HG03064 (cell line): ENCODE results near the gene TCTN1.
"Not testable (repeated sequence)": the region's sequence is repeated elsewhere in the genome, so short reads cannot be mapped to it uniquely, and the experiment has no call there.

Experiments
- ATAC-seq: cut with Tn5 transposase; IDR thresholded peaks from one replicate; pipeline ENCODE4 v1.9.1; 2021; ENCODE audit warnings: low read depth; ENCODE audit not compliant: unreplicated experiment

TCTN1 gene

GRCh38 chr12:110635055-110635454 lies 21.1 kb downstream of the TCTN1 start:
- no peak for ATAC-seq

GRCh38 chr12:110636516-110636915 lies 22.6 kb downstream of the TCTN1 start:
- no peak for ATAC-seq

- ATAC-seq: no peak
Measured at GRCh38 chr12:110637869-110638441, 24.0 kb downstream of the TCTN1 start.

- no peak for ATAC-seq
Measured at GRCh38 chr12:110638796-110639195, 24.9 kb downstream of the TCTN1 start.

- no peak for ATAC-seq
Measured at GRCh38 chr12:110639336-110640141, 25.6 kb downstream of the TCTN1 start.

GRCh38 chr12:110640275-110641025 lies 26.5 kb downstream of the TCTN1 start:
- ATAC-seq: no peak

GRCh38 chr12:110641521-110641920 lies 27.6 kb downstream of the TCTN1 start:
- ATAC-seq: no peak

- ATAC-seq: no peak
Measured at GRCh38 chr12:110647631-110648040, 33.7 kb downstream of the TCTN1 start.

GRCh38 chr12:110649341-110649847 lies 35.5 kb downstream of the TCTN1 start:
- no peak for ATAC-seq

- ATAC-seq: not testable (repeated sequence)
Measured at GRCh38 chr12:110654238-110654637, 40.3 kb downstream of the TCTN1 start.

- no peak for ATAC-seq
Measured at GRCh38 chr12:110656071-110656655, 42.2 kb downstream of the TCTN1 start.

GRCh38 chr12:110657747-110658146 lies 43.8 kb downstream of the TCTN1 start:
- no peak for ATAC-seq

GRCh38 chr12:110658242-110658641 lies 44.3 kb downstream of the TCTN1 start:
- ATAC-seq: no peak

GRCh38 chr12:110658878-110659277 lies 44.9 kb downstream of the TCTN1 start:
- ATAC-seq: no peak

- peak; percentile 81 for ATAC-seq
Measured at GRCh38 chr12:110661337-110661972, 47.5 kb downstream of the TCTN1 start.

GRCh38 chr12:110666892-110667291 lies 53.0 kb downstream of the TCTN1 start:
- no peak for ATAC-seq

- ATAC-seq: no peak
Measured at GRCh38 chr12:110667671-110668070, 53.7 kb downstream of the TCTN1 start.

GRCh38 chr12:110668480-110669192 lies 54.7 kb downstream of the TCTN1 start:
- ATAC-seq: no peak

GRCh38 chr12:110669193-110669502 lies 55.2 kb downstream of the TCTN1 start:
- no peak for ATAC-seq

- peak; percentile 50 for ATAC-seq
Measured at GRCh38 chr12:110670161-110670701, 56.3 kb downstream of the TCTN1 start.
